GM06990 (cell line): Measurements from ENCODE around the gene MICU2.

Experiments used
- DNase-seq: peaks from one replicate; pipeline ENCODE4 v3.0.0-alpha.2; 2011; ENCODE audit not compliant: insufficient read length; ENCODE audit errors: extremely low read depth
- H3K27me3 ChIP-seq: replicated peaks from 2 replicates; pipeline ENCODE4 v1.6.0; 2011; ENCODE audit warnings: low read length; ENCODE audit not compliant: control insufficient read depth, insufficient read depth
- H3K36me3 ChIP-seq: 2 replicates; pipeline ENCODE4 v1.5.1; 2011; ENCODE audit warnings: low read length; ENCODE audit not compliant: control insufficient read depth, insufficient read depth
- H3K4me3 ChIP-seq: replicated peaks from 2 replicates; pipeline ENCODE4 v1.5.1; 2011; ENCODE audit warnings: low read depth, mild to moderate bottlenecking, control low read depth, low read length
- TF ChIP-seq, protein P1 (sequence below): IDR thresholded peaks from 2 replicates; pipeline ENCODE4 v1.5.1; 2011; ENCODE audit warnings: low read length, control low read depth, mild to moderate bottlenecking, inconsistent platforms; ENCODE audit not compliant: insufficient read depth, poor library complexity, severe bottlenecking

Gene MICU2

DNA sequence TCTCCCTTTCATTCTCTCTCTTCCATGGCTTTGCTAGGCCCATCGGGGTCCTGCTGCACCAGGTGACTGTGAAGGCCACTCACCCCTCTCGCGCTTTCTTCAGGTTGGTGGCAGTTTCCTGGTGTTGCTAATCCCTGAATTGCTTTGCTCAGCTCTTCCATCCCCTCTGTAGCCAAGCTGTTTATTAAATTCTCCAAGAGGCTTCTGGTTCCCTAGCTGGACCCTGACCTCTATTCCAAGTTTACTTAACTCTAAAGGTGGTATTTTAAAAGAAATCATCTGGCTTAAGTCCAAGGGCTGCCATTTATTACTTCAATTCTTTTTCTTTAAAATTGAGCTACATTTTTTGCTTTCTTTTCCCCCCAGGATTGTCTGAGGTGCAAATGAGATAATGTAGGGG is 32.7 kb upstream of the MICU2 start:
- no peak overlapping the region for H3K4me3 ChIP-seq
- no peaks in the 10 kb centered on the region for H3K36me3 ChIP-seq
- no peak for DNase-seq
- no peaks in the 10 kb centered on the region for H3K27me3 ChIP-seq
- TF ChIP-seq, protein P1, sequence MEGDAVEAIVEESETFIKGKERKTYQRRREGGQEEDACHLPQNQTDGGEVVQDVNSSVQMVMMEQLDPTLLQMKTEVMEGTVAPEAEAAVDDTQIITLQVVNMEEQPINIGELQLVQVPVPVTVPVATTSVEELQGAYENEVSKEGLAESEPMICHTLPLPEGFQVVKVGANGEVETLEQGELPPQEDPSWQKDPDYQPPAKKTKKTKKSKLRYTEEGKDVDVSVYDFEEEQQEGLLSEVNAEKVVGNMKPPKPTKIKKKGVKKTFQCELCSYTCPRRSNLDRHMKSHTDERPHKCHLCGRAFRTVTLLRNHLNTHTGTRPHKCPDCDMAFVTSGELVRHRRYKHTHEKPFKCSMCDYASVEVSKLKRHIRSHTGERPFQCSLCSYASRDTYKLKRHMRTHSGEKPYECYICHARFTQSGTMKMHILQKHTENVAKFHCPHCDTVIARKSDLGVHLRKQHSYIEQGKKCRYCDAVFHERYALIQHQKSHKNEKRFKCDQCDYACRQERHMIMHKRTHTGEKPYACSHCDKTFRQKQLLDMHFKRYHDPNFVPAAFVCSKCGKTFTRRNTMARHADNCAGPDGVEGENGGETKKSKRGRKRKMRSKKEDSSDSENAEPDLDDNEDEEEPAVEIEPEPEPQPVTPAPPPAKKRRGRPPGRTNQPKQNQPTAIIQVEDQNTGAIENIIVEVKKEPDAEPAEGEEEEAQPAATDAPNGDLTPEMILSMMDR, result no peak

DNA sequence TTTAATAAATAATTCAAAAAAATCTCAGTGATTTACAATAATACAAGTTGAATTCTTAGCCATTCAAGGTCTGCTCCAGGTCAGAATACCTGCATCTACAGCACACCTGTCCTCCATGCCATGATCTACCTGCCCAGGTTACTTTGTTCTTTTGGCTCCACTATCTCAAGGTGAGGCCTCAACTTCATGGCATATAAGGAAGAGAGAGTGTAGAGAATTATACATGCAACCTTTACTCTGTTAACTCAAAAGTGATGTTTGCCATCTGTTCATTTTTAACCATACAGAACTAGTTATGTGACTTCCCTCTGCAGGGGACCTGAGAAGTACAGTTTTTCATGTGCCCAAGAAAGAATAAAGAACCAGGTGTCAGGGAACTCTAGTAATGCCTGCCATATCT is 28.2 kb upstream of the MICU2 start:
- Histone ChIP-seq H3K4me3 (no peak overlapping the region), H3K36me3 (no peaks in the 10 kb centered on the region), H3K27me3 (no peaks in the 10 kb centered on the region)
- TF ChIP-seq, protein P1, result no peak
- no peak for DNase-seq

DNA sequence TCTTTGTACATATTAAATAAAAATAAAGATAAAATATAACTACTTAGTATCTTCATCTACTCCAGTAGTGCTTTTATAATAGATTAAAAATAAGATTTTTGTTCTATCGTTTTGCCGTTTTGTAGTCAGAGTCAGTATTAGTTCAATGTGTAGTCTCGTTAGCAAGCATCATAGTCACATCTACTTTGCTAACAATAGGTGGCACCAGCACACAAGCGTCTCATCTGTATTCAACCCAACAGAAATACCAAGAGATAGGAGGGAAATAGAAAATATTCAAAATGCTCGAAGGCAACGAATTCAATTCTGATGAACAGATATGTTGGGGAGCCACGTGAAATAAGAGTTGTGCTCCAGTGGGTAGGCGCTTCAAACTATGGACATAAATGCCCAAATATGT is 21.4 kb upstream of the MICU2 start:
- no peak overlapping the region for H3K4me3 ChIP-seq
- TF ChIP-seq, protein P1, result peak; percentile 55
- no peaks in the 10 kb centered on the region for H3K36me3 ChIP-seq
- no peaks in the 10 kb centered on the region; the same call in 1 of the 2 replicates for H3K27me3 ChIP-seq
- no peak for DNase-seq

DNA sequence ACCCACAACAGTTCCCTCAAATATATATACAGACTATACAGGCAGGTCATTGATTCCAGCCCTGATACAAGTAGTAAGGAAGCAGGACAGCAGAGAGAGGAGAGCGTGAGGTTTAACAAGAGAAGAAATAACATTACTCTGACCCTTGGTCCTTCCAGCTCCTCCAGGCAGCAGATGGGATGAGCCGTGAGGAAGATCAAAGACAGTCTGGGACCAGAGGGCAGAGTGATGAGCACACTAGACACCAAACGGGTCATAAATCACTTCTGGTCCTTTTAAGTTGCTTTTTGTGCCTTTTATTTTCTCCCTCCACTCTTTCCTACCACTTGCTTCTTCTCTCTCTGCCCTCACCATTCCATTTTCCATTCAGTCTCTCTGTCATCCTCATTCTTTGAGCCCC is 16.9 kb upstream of the MICU2 start:
- Histone ChIP-seq H3K4me3 (no peak overlapping the region), H3K27me3 (no peaks in the 10 kb centered on the region; the same call in 1 of the 2 replicates), H3K36me3 (no peaks in the 10 kb centered on the region)
- DNase-seq, result no peak
- TF ChIP-seq, protein P1, result no peak

DNA sequence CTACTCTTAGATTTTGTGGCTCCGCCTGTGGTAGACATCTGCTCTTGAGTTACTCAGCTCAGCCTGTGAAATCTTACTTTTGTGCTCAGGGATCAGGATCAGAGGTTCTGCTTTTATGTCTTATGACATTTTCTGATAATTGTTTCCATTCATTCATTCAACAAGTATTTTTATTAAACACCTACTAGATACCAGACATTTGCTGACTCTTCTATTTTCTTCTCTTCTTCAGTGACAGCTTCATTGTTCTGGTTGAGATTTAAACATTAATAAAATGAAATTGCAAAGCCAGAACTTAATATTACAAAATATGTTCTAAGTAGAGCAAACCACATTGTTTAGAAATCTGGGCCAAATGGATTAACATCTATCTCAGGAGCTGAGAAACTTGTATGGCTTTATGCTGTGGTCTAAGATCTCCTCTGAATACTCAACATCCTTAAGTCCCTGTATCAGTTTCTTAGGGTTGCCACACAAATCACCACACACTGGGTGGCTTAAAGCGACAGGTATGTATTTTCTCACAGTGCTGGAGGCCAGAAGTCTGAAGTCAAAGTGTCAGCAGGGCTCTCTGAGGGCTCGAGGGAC is 15.8 kb upstream of the MICU2 start:
- no peaks in the 10 kb centered on the region for H3K36me3 ChIP-seq
- no peak overlapping the region for H3K4me3 ChIP-seq
- TF ChIP-seq, protein P1, result no peak
- no peak for DNase-seq
- no peaks in the 10 kb centered on the region; the same call in 1 of the 2 replicates for H3K27me3 ChIP-seq

DNA sequence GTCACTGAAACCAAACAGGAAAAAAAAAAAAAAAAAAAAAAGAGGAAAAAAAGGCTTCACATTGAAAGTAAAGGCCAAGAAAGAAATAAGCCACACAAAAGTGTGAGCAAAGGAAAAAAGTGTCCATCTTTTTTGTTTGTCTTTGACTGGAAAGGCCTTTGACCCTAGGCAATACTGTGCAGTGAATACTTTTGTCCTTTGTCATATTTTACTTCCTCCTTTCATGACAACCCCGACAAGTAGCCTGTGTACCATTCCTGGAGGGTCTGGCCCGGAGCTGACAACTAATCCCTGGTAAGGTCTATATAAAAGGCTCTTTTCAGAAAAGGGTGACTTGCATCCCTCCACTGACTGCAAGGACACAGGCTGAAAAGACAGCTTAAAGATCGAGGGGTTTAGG is 12.9 kb upstream of the MICU2 start:
- no peak overlapping the region for H3K4me3 ChIP-seq
- no peak for DNase-seq
- TF ChIP-seq, protein P1, result no peak

More for the DNA sequence above, 12.9 kb upstream of the MICU2 start:
- Histone ChIP-seq H3K27me3 (no peaks in the 10 kb centered on the region; the same call in 1 of the 2 replicates), H3K36me3 (no peaks in the 10 kb centered on the region)
